Activated CD8-positive, alpha-beta T cell treated with anti-CD3 and anti-CD28 coated beads for 36 hours (primary cell): ENCODE measurements around the gene AUTS2. TPM values are rescaled to one million over a fixed set of nuclear protein-coding genes. Genes with fewer than 3 reads are reported as not detected.

Source experiments
- ATAC-seq: fragments of 200-7000 bp; cut with Tn5 transposase; one replicate; pipeline ENCODE4 v1.10.0; 2021; ENCODE audit warnings: mild to moderate bottlenecking, moderate library complexity
- CTCF ChIA-PET: fragments of 350-600 bp; sonication (Branson Sonifier 250); formaldehyde crosslinking; loops from one replicate; lab custom pipeline; 2021; ENCODE audit warnings: antibody characterized with exemption; lab: Charles Lee
- POLR2A ChIA-PET: fragments of 350-600 bp; sonication (Branson Sonifier 250); formaldehyde crosslinking; loops from one replicate; lab custom pipeline; 2021; ENCODE audit warnings: antibody characterized with exemption; lab: Charles Lee
- DNase-seq: peaks from one replicate; pipeline ENCODE4 v3.0.0-alpha.2; 2020
- H3K27ac Mint-ChIP-seq: one replicate; pipeline ENCODE4 v1.8.0; 2021; ENCODE audit warnings: mild to moderate bottlenecking, mixed read lengths
- H3K27me3 Mint-ChIP-seq: one replicate; pipeline ENCODE4 v1.8.0; 2021; ENCODE audit warnings: mixed read lengths
- H3K36me3 Mint-ChIP-seq: one replicate; pipeline ENCODE4 v1.8.0; 2021; ENCODE audit warnings: low read depth, mixed read lengths
- H3K4me1 Mint-ChIP-seq: one replicate; pipeline ENCODE4 v1.8.0; 2021; ENCODE audit warnings: low read depth, mixed read lengths
- H3K4me3 Mint-ChIP-seq: one replicate; pipeline ENCODE4 v1.8.0; 2021; ENCODE audit warnings: mild to moderate bottlenecking, moderate library complexity, mixed read lengths
- H3K9me3 Mint-ChIP-seq: one replicate; pipeline ENCODE4 v1.8.0; 2021; ENCODE audit warnings: mixed read lengths
- CTCF ChIP-seq: fragments of 200-600 bp; IDR thresholded peaks from one replicate; pipeline ENCODE4 v1.8.0; 2022; ENCODE audit warnings: antibody characterized with exemption, mild to moderate bottlenecking
- intact Hi-C: fragments of 100-400 bp; cut with micrococcal nuclease; formaldehyde crosslinking; loops from one replicate; pipeline ENCODE4 v1.10.0; 2022
- total RNA-seq, 2 experiments: library from RNA; stranded (reverse); gene quantifications; one replicate each; pipeline ENCODE4 v1.2.3, GENCODE V29; 2021

AUTS2 gene
- total RNA-seq, 2 experiments from 2014 or later: 3.1 to 3.3 TPM

GRCh38 chr7:69598487-69599285, 411 bp downstream of the AUTS2 start:
- H3K4me1 Mint-ChIP-seq: peaks cover 11% of the 10 kb centered on the region
- ATAC-seq (no peak), DNase-seq (peak; percentile 8)
- no peaks in the 10 kb centered on the region for H3K36me3 Mint-ChIP-seq
- peaks cover 29% of the 10 kb centered on the region for H3K27me3 Mint-ChIP-seq
- ChIA-PET CTCF (no interaction called here), POLR2A (no interaction called here)
- no peak for TF ChIP-seq CTCF
- intact Hi-C loops: no loop called here
- H3K4me3 Mint-ChIP-seq: peak overlapping the region; percentile 78
- H3K27ac Mint-ChIP-seq: no peak overlapping the region
- H3K9me3 Mint-ChIP-seq: no peaks in the 10 kb centered on the region

- Mint-ChIP-seq H3K27me3 (peaks cover 29% of the 10 kb centered on the region), H3K4me1 (peaks cover 11% of the 10 kb centered on the region), H3K36me3 (no peaks in the 10 kb centered on the region), H3K27ac (no peak overlapping the region), H3K4me3 (peak overlapping the region; percentile 78), H3K9me3 (no peaks in the 10 kb centered on the region)
- ChIA-PET POLR2A (no interaction called here), CTCF (no interaction called here)
- no peak for ATAC-seq
- no peak for TF ChIP-seq CTCF
- intact Hi-C loops: no loop called here
- DNase-seq: no peak
Measured at GRCh38 chr7:69599286-69599954, 1.1 kb downstream of the AUTS2 start.

- TF ChIP-seq CTCF: no peak
- Mint-ChIP-seq H3K4me3 (peak overlapping the region; percentile 58), H3K9me3 (no peaks in the 10 kb centered on the region), H3K27me3 (peaks cover 25% of the 10 kb centered on the region), H3K27ac (no peak overlapping the region), H3K4me1 (peaks cover 11% of the 10 kb centered on the region), H3K36me3 (no peaks in the 10 kb centered on the region)
- ChIA-PET POLR2A (no interaction called here), CTCF (no interaction called here)
- ATAC-seq: no peak
- DNase-seq: peak; percentile 11
- intact Hi-C loops: no loop called here
Measured at GRCh38 chr7:69599955-69600709, 1.9 kb downstream of the AUTS2 start.

- peaks cover 23% of the 10 kb centered on the region for H3K27me3 Mint-ChIP-seq
- no peaks in the 10 kb centered on the region for H3K36me3 Mint-ChIP-seq
- intact Hi-C loops: no loop called here
- TF ChIP-seq CTCF: no peak
- H3K27ac Mint-ChIP-seq: no peak overlapping the region
- no peaks in the 10 kb centered on the region for H3K9me3 Mint-ChIP-seq
- CTCF ChIA-PET: no interaction called here
- H3K4me3 Mint-ChIP-seq: no peak overlapping the region
- DNase-seq (no peak), ATAC-seq (no peak)
- POLR2A ChIA-PET: no interaction called here
- H3K4me1 Mint-ChIP-seq: peaks cover 11% of the 10 kb centered on the region
Measured at GRCh38 chr7:69600710-69601519, 2.6 kb downstream of the AUTS2 start.
